Upper lobe of left lung (tissue), 6 donors: ENCODE data around the gene MRPL37. TPM values are rescaled to one million over a fixed set of nuclear protein-coding genes. Genes with fewer than 3 reads are reported as not detected.

Source experiments
- ATAC-seq, 2 donors: fragments of 200-7000 bp; cut with Tn5 transposase; one replicate each; pipeline ENCODE4 v1.9.1; 2022; ENCODE audit warnings: mild to moderate bottlenecking in 2 of 2, moderate library complexity in 2 of 2; ENCODE audit not compliant: low FRiP score in 2 of 2
- DNase-seq, 2 donors: peaks; one replicate each; pipeline ENCODE4 v3.0.0-alpha.2; 2019 to 2020
- H3K27ac ChIP-seq, 4 donors: fragments of 200-600 bp; sonication (generic); one replicate each; pipeline ENCODE4 v1.5.1; 2016 to 2019
- H3K27me3 ChIP-seq, 4 donors: fragments of 200-600 bp; sonication (generic); one replicate each; pipeline ENCODE4 v1.5.1; 2017 to 2019
- H3K36me3 ChIP-seq, 4 donors: fragments of 200-600 bp; sonication (generic); one replicate each; pipeline ENCODE4 v1.5.1; 2016 to 2019
- H3K4me1 ChIP-seq, 4 donors: fragments of 200-600 bp; sonication (generic); one replicate each; pipeline ENCODE4 v1.5.1; 2018 to 2019
- H3K4me3 ChIP-seq, 4 donors: fragments of 200-600 bp; sonication (generic); one replicate each; pipeline ENCODE4 v1.5.1; 2017 to 2019; ENCODE audit warnings: mild to moderate bottlenecking in 2 of 4, moderate library complexity in 1 of 4
- H3K9me3 ChIP-seq, 4 donors: fragments of 200-600 bp; sonication (generic); one replicate each; pipeline ENCODE4 v1.5.1; 2018 to 2019
- EP300 ChIP-seq, 4 donors: sonication (generic); formaldehyde crosslinking; IDR thresholded peaks; one replicate each; pipeline ENCODE4 v1.5.1; 2017; ENCODE audit warnings: antibody characterized with exemption in 4 of 4, control low read depth in 2 of 4
- POLR2A ChIP-seq, 4 donors: fragments of 450-650 bp; IDR thresholded peaks; one replicate each; pipeline ENCODE4 v1.5.1; 2016 to 2017; ENCODE audit warnings: antibody characterized with exemption in 4 of 4, mild to moderate bottlenecking in 2 of 4
- POLR2AphosphoS5 ChIP-seq, 2 donors: sonication (generic); formaldehyde crosslinking; IDR thresholded peaks; one replicate each; pipeline ENCODE4 v1.5.1; 2017; ENCODE audit warnings: antibody characterized with exemption in 2 of 2
- WGBS, 2 donors: methylation state at CpG; one replicate each; pipeline ENCODE4 v1.1.5; 2017 to 2018; 5-methylcytosine and 5-hydroxymethylcytosine counted together
- total RNA-seq, 6 donors: library from RNA; depleted of rRNA in 4 of 6; stranded (reverse); fragments of >200 nt in 4 of 6; gene quantifications; one replicate each; pipeline versions ENCODE4 v1.1.0 to v1.2.1, GENCODE V29; 2016 to 2021
- TF ChIP-seq, protein P1 (sequence below), 6 experiments: fragments of 450-650 bp in 4 of 6; fragments of 200-600 bp in 2 of 6; sonication (generic) in 2 of 6; IDR thresholded peaks; one replicate each; pipeline ENCODE4 v1.5.1; 2016 to 2019; ENCODE audit warnings: antibody characterized with exemption in 6 of 6
- donor health status: DM: no; HTN: no; CAD: no; lungs with moderate emphysema.
- donor health status: DM: no; HTN: yes; CAD: no; lungs with severe emphysema.

MRPL37 gene
- total RNA-seq, 6 donors from 2014 or later, result 33.2 to 58.2 (median 47.0) TPM

DNA sequence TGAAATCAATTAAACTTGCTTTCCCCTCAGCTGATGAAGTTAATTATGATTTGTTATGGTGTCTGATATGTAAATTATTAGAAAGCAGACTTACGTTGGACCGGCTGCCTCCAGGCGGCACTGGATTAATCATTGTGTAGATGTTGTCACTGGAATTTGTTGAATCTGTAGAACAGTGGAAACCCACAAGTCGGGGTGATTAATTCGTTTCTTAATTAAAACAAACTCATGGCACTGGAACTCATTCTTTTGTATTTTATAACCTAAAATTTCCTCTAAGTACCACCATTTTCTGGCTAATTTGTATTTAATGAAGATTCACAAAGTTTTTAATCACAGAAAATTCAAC lies 39.0 kb downstream of the MRPL37 start:
- TF ChIP-seq POLR2A (IDR thresholded peaks at IDR 0.05), result no peak
- no peak for TF ChIP-seq EP300 (IDR thresholded peaks at IDR 0.05)
- no peak for TF ChIP-seq POLR2AphosphoS5 (IDR thresholded peaks at IDR 0.05)
- TF ChIP-seq, protein P1, sequence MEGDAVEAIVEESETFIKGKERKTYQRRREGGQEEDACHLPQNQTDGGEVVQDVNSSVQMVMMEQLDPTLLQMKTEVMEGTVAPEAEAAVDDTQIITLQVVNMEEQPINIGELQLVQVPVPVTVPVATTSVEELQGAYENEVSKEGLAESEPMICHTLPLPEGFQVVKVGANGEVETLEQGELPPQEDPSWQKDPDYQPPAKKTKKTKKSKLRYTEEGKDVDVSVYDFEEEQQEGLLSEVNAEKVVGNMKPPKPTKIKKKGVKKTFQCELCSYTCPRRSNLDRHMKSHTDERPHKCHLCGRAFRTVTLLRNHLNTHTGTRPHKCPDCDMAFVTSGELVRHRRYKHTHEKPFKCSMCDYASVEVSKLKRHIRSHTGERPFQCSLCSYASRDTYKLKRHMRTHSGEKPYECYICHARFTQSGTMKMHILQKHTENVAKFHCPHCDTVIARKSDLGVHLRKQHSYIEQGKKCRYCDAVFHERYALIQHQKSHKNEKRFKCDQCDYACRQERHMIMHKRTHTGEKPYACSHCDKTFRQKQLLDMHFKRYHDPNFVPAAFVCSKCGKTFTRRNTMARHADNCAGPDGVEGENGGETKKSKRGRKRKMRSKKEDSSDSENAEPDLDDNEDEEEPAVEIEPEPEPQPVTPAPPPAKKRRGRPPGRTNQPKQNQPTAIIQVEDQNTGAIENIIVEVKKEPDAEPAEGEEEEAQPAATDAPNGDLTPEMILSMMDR (IDR thresholded peaks at IDR 0.05), result no peak

DNA sequence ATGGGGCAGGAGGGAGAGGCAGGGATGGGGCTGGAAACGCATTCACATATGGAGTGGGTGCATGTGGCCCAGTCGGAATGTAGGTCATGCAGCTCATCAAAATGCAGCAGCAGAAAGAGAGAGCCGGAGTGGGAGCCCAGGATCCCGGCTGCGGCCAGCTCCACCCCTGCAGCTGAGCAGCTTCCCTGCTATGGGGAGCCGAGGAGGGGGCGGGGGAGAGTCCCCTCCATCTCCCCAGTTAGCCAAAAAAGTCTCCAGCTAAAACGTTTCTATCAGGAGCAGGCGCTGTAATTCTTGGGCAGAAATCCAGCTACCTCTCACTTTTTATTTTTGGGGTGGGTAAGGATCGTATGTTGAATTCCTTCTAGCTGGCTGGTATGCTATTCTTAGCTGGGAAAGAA lies 39.7 kb downstream of the MRPL37 start:
- Histone ChIP-seq H3K36me3 (peaks cover 6 to 62% (median 43%) of the 10 kb centered on the region in 4 donors), H3K4me1 (no peaks in the 10 kb centered on the region), H3K9me3 (no peaks in the 10 kb centered on the region), H3K4me3 (no peak overlapping the region), H3K27ac (no peak overlapping the region), H3K27me3 (no peaks in the 10 kb centered on the region)
- no peak for TF ChIP-seq POLR2A (IDR thresholded peaks at IDR 0.05)
- no peak for TF ChIP-seq POLR2AphosphoS5 (IDR thresholded peaks at IDR 0.05)
- TF ChIP-seq, protein P1 (IDR thresholded peaks at IDR 0.05), result no peak
- no peak for TF ChIP-seq EP300 (IDR thresholded peaks at IDR 0.05)
- no peak for DNase-seq
- ATAC-seq, result no peak
- WGBS, 2 donors, result 81 to 90% methylated on average over 10 of the region's 10 CpGs

More for the DNA sequence above, 39.0 kb downstream of the MRPL37 start:
- no peaks in the 10 kb centered on the region for H3K27me3 ChIP-seq
- no peaks in the 10 kb centered on the region for H3K4me1 ChIP-seq
- H3K36me3 ChIP-seq, result peaks cover 6 to 62% (median 43%) of the 10 kb centered on the region in 4 donors
- H3K4me3 ChIP-seq, result no peak overlapping the region
- WGBS, 2 donors, result 86 to 89% methylated on average over 5 of the region's 5 CpGs
- ATAC-seq (no peak), DNase-seq (no peak)
- no peak overlapping the region for H3K27ac ChIP-seq
- H3K9me3 ChIP-seq, result no peaks in the 10 kb centered on the region

DNA sequence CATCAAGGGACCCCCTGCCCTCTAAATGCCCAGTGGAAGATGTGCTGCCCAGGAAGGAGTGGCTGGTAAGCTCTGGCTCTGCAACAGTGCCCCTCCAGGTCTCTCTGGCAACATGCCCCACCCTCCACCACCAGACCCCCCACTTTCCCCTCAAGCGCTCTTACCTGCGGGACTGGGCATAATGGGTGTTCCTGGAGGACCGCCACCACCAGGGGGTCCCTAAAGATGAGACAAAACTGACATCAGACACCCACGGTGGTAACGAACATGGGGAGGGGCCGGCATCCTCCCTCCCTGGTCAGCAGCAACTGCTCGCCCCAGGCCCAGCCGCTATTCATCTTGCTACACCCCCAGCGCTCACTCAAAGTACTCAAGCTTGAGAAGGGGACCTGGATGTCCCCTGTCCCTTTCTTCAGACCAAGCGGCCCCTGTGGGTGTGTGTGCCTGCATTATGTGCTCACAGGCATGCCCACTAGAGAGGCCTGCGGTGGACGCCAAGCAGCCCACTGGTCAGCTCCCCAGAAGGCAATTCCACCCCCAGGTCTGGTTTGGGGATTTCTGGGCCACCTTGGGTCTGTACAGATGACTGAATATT lies 40.9 kb downstream of the MRPL37 start:
- Histone ChIP-seq H3K27me3 (no peaks in the 10 kb centered on the region), H3K36me3 (peaks cover 6 to 62% (median 43%) of the 10 kb centered on the region in 4 donors), H3K9me3 (no peaks in the 10 kb centered on the region), H3K4me3 (no peak overlapping the region), H3K27ac (no peak overlapping the region), H3K4me1 (no peaks in the 10 kb centered on the region)
- ATAC-seq (no peak), DNase-seq (no peak)
- TF ChIP-seq POLR2AphosphoS5 (IDR thresholded peaks at IDR 0.05), result no peak
- 96 to 97% methylated on average over 6 to 12 of the region's 12 CpGs for WGBS, 2 donors

DNA sequence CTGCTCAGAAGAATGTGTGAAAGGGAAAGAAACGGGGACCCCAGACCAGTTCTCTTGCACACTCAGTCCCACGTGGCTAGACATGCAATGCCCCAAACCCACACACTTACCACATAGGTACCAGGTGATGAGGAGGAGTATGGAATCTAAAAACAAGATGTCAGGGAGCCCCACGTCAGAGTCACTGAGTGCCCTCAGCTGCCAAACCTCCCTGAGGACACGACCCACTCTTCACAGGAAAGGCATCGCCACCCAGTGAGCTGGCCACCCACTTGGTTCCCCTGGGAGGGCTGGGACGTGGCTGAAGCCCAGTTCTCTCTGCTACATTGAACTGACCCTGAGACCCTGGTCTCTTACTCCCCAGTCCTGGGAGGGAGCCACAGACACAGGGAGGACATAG lies 41.4 kb downstream of the MRPL37 start:
- TF ChIP-seq POLR2AphosphoS5 (IDR thresholded peaks at IDR 0.05) (no peak), POLR2A (IDR thresholded peaks at IDR 0.05) (no peak), EP300 (IDR thresholded peaks at IDR 0.05) (no peak)
- TF ChIP-seq, protein P1 (IDR thresholded peaks at IDR 0.05), result no peak
- ATAC-seq (no peak), DNase-seq (no peak)
- Histone ChIP-seq H3K36me3 (peaks cover 6 to 63% (median 43%) of the 10 kb centered on the region in 4 donors), H3K9me3 (no peaks in the 10 kb centered on the region), H3K27ac (no peak overlapping the region), H3K4me1 (no peaks in the 10 kb centered on the region), H3K27me3 (no peaks in the 10 kb centered on the region), H3K4me3 (no peak overlapping the region)
- 75 to 86% methylated on average over 6 of the region's 6 CpGs for WGBS, 2 donors

DNA sequence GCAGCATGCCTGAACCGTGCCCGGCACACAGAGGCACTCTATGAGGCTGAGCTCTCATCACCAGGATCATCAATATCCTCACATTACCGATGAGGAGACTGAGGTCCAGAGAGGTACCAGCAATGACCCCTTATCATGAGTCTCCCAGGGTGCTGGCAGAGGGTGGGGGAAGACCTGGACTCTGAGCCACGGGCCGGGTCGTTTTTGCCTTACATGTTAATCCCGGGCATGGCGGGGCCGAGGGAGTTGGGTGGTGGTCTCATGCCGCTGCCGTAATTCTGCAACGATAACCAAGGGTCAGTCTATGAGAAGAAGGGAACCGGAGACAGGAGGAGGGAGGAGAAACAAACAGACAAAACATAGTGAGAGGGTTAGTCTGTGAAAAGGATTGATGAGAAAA lies 43.1 kb downstream of the MRPL37 start:
- no peak for TF ChIP-seq POLR2A (IDR thresholded peaks at IDR 0.05)
- TF ChIP-seq EP300 (IDR thresholded peaks at IDR 0.05), result no peak
- TF ChIP-seq, protein P1 (IDR thresholded peaks at IDR 0.05), result no peak
- no peak for TF ChIP-seq POLR2AphosphoS5 (IDR thresholded peaks at IDR 0.05)

More for the DNA sequence above, 43.1 kb downstream of the MRPL37 start:
- no peak for ATAC-seq
- WGBS, 2 donors, result 94 to 97% methylated on average over 13 of the region's 13 CpGs
- H3K4me1 ChIP-seq, result no peaks in the 10 kb centered on the region
- H3K4me3 ChIP-seq, result no peak overlapping the region
- no peak for DNase-seq
- H3K27ac ChIP-seq, result no peak overlapping the region
- H3K27me3 ChIP-seq, result no peaks in the 10 kb centered on the region
- H3K36me3 ChIP-seq, result peaks cover 2 to 55% (median 32%) of the 10 kb centered on the region in 4 donors
- no peaks in the 10 kb centered on the region for H3K9me3 ChIP-seq
